OCI-LY3 (cell line): ENCODE measurements around the gene KRTAP4-4.

ENCODE experiments used
- EZH2phosphoT487 ChIP-seq: fragments of 200-600 bp; shearing (Covaris generic); IDR thresholded peaks from 2 replicates; pipeline ENCODE4 v1.6.1; 2018; ENCODE audit warnings: antibody characterized with exemption, mixed run types, low read depth
- TF ChIP-seq, protein P1 (sequence below): fragments of 200-600, 300-600 bp; sonication (generic); IDR thresholded peaks from 2 replicates; pipeline ENCODE4 v1.5.1; 2014; ENCODE audit warnings: antibody characterized with exemption, low read length, low read depth

DNA sequence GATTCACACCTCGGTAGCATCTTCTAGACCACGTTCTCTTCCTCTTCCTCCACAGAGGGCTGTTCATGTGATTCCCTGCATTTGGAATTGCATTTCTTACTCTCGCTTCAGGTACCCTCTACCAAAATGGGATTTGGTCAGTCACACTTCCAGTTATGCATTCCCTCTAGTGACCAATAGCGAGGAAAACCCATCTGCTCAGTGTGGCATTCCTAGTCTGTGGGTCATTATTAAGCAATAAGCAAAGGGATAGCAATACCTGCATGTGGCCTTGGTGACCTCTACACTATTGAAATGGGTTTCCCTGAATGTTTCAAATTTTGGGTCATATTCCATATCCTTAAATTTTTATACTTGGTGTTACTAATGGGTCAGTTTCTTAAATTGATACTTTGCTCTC lies 10.5 kb downstream of the KRTAP4-4 start:
- TF ChIP-seq, protein P1, sequence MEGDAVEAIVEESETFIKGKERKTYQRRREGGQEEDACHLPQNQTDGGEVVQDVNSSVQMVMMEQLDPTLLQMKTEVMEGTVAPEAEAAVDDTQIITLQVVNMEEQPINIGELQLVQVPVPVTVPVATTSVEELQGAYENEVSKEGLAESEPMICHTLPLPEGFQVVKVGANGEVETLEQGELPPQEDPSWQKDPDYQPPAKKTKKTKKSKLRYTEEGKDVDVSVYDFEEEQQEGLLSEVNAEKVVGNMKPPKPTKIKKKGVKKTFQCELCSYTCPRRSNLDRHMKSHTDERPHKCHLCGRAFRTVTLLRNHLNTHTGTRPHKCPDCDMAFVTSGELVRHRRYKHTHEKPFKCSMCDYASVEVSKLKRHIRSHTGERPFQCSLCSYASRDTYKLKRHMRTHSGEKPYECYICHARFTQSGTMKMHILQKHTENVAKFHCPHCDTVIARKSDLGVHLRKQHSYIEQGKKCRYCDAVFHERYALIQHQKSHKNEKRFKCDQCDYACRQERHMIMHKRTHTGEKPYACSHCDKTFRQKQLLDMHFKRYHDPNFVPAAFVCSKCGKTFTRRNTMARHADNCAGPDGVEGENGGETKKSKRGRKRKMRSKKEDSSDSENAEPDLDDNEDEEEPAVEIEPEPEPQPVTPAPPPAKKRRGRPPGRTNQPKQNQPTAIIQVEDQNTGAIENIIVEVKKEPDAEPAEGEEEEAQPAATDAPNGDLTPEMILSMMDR: no peak
- TF ChIP-seq EZH2phosphoT487: no peak
